BE2C (cell line): ENCODE results near the gene ARID1A.
A peak's percentile ranks its signal among the peaks of the same experiment; 100 is the strongest.

Experiments used
- DNase-seq: peaks from one replicate; pipeline ENCODE4 v3.0.0-alpha.2; 2020
- H3K27me3 ChIP-seq: fragments of 250-450 bp; sonication (Bioruptor Pico); 2 replicates; pipeline ENCODE4 v1.5.1; 2020; ENCODE audit warnings: mild to moderate bottlenecking
- H3K36me3 ChIP-seq: fragments of 250-450 bp; sonication (Bioruptor Pico); 2 replicates; pipeline ENCODE4 v1.5.1; 2020; ENCODE audit warnings: mild to moderate bottlenecking
- H3K4me1 ChIP-seq: fragments of 250-450 bp; sonication (Bioruptor Pico); 2 replicates; pipeline ENCODE4 v1.5.1; 2020
- H3K4me3 ChIP-seq: 2 replicates; pipeline ENCODE4 v1.5.1; 2011; ENCODE audit warnings: low read depth, low read length
- H3K9me3 ChIP-seq: fragments of 250-450 bp; sonication (Bioruptor Pico); 2 replicates; pipeline ENCODE4 v1.5.1; 2020
- CTCF ChIP-seq: IDR thresholded peaks from 2 replicates; pipeline ENCODE4 v1.5.1; 2012; ENCODE audit warnings: mild to moderate bottlenecking, low read depth, low read length

The ARID1A gene

GRCh38 chr1:26693599-26694572, 1.9 kb upstream of the ARID1A start:
- Histone ChIP-seq H3K9me3 (no peaks in the 10 kb centered on the region), H3K4me3 (peak overlapping the region; percentile 51), H3K36me3 (no peaks in the 10 kb centered on the region; the same call in 1 of the 2 replicates), H3K27me3 (no peaks in the 10 kb centered on the region), H3K4me1 (peaks cover 3% of the 10 kb centered on the region; the same call in 1 of the 2 replicates)
- DNase-seq, result no peak
- TF ChIP-seq CTCF, result no peak

- Histone ChIP-seq H3K27me3 (no peaks in the 10 kb centered on the region), H3K4me1 (peaks cover 3% of the 10 kb centered on the region; the same call in 1 of the 2 replicates), H3K9me3 (no peaks in the 10 kb centered on the region), H3K4me3 (peak overlapping the region; percentile 53), H3K36me3 (no peaks in the 10 kb centered on the region; the same call in 1 of the 2 replicates)
- TF ChIP-seq CTCF, result no peak
- no peak for DNase-seq
Measured at GRCh38 chr1:26694638-26695355, 1.0 kb upstream of the ARID1A start.

GRCh38 chr1:26696119-26696653, 371 bp downstream of the ARID1A start:
- Histone ChIP-seq H3K27me3 (no peaks in the 10 kb centered on the region), H3K4me1 (peaks cover 3% of the 10 kb centered on the region; the same call in 1 of the 2 replicates), H3K4me3 (peak overlapping the region; percentile 74), H3K36me3 (peaks cover 6% of the 10 kb centered on the region; the same call in 1 of the 2 replicates), H3K9me3 (no peaks in the 10 kb centered on the region)
- peak; percentile 11 for DNase-seq
- no peak for TF ChIP-seq CTCF

GRCh38 chr1:26696654-26697430, 1.0 kb downstream of the ARID1A start:
- no peaks in the 10 kb centered on the region for H3K27me3 ChIP-seq
- H3K36me3 ChIP-seq, result peaks cover 10% of the 10 kb centered on the region; the same call in 1 of the 2 replicates
- H3K4me3 ChIP-seq, result peak overlapping the region; percentile 74
- TF ChIP-seq CTCF, result no peak
- H3K4me1 ChIP-seq, result peaks cover 2% of the 10 kb centered on the region; the same call in 1 of the 2 replicates
- DNase-seq, result peak; percentile 18
- no peaks in the 10 kb centered on the region for H3K9me3 ChIP-seq

GRCh38 chr1:26697431-26697977, 1.7 kb downstream of the ARID1A start:
- TF ChIP-seq CTCF, result no peak
- H3K4me1 ChIP-seq, result no peaks in the 10 kb centered on the region; the same call in 1 of the 2 replicates
- DNase-seq, result peak; percentile 11
- H3K9me3 ChIP-seq, result no peaks in the 10 kb centered on the region
- H3K4me3 ChIP-seq, result peak overlapping the region; percentile 74
- peaks cover 12% of the 10 kb centered on the region for H3K36me3 ChIP-seq
- H3K27me3 ChIP-seq, result no peaks in the 10 kb centered on the region
